A549 (cell line): ENCODE results near the gene GSTP1.

Experiments
- CTCF ChIP-seq: fragments of >200 bp; sonication (Bioruptor Twin); formaldehyde crosslinking; IDR thresholded peaks from 3 replicates; pipeline ENCODE4 v1.5.1; 2016
- FOXS1 ChIP-seq: fragments of 250-450 bp; sonication (Bioruptor Pico); IDR thresholded peaks from 2 replicates; pipeline ENCODE4 v1.5.0; 2020; ENCODE audit warnings: mild to moderate bottlenecking, moderate library complexity
- MAZ ChIP-seq: fragments of 150-350 bp; IDR thresholded peaks from 2 replicates; pipeline ENCODE4 v1.6.1; 2014; ENCODE audit warnings: antibody characterized with exemption, low read depth, low read length, borderline replicate concordance
- POLR2A ChIP-seq: IDR thresholded peaks from 2 replicates; pipeline ENCODE4 v1.6.1; 2012; ENCODE audit warnings: mild to moderate bottlenecking, low read length
- RARB ChIP-seq: fragments of 250-450 bp; sonication (Bioruptor Pico); IDR thresholded peaks from 2 replicates; pipeline ENCODE4 v1.8.0; 2021; ENCODE audit warnings: mild to moderate bottlenecking, moderate library complexity
- RCOR1 ChIP-seq: fragments of 150-350 bp; IDR thresholded peaks from 2 replicates; pipeline ENCODE4 v1.6.1; 2014; ENCODE audit warnings: antibody characterized with exemption, low read length, low read depth

- TF ChIP-seq CTCF (no peak), MAZ (no peak), POLR2A (no peak), RCOR1 (no peak), RARB (CRISPR knock-in tag) (no peak), FOXS1 (CRISPR knock-in tag) (no peak)
These were observed 47.8 kb downstream of the GSTP1 start for GRCh38 chr11:67631411-67631810.
